DOHH2 (cell line): ENCODE data around the gene RPA1.

Source experiments
- CTCF ChIP-seq: fragments of 200-600 bp; sonication (generic); IDR thresholded peaks from one replicate; pipeline ENCODE4 v1.5.1; 2014; ENCODE audit warnings: antibody characterized with exemption, mild to moderate bottlenecking, low read depth, low read length; ENCODE audit not compliant: poor library complexity, severe bottlenecking
- EZH2phosphoT487 ChIP-seq: fragments of 200-600 bp; sonication (generic); IDR thresholded peaks from 2 replicates; pipeline ENCODE4 v1.6.1; 2017; ENCODE audit warnings: borderline replicate concordance, mild to moderate bottlenecking, antibody characterized with exemption, low read length, moderate library complexity, mixed read lengths

DNA sequence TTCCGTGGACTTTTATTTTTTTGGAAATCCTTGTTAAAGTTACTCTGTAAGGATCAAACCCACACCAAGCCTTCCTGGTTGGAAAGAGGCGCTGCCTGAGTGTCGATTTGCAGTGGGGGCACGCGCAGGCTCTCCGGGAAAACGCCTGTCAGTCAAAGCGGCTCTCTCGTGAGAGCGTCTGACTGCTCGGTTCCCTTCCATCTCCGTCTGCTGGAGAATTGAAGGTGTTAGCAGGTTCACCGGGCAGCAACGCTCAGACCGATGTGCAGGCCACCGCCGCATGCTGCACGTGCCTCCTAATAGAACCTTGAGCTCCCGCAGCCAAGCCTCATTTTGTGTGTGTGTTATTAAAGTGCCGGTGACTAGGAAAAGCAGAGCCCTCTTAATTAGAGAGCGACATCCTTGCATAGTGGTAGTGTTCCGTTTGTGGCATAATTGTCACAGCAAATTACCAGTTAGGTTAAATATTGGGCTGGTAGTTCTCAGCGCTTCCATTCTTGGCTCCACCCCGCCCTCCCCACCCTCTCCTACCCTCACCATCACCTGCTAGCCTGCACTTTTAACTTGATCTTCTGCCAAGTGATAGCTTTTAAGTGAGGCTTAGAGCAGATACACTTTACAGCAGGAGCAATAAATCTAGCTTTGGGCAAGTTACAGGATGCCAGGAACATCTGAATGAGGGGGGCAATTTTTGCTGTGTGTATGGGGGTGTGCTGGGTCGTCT lies 75.5 kb downstream of the RPA1 start:
- TF ChIP-seq EZH2phosphoT487 (no peak), CTCF (no peak)
